ENCODE measurements around the gene TMEM170A.
A peak's percentile ranks its signal among the peaks of the same experiment; 100 is the strongest.
"Not testable (repeated sequence)": the region's sequence is repeated elsewhere in the genome, so short reads cannot be mapped to it uniquely, and the experiment has no call there.

Gene TMEM170A, protein sequence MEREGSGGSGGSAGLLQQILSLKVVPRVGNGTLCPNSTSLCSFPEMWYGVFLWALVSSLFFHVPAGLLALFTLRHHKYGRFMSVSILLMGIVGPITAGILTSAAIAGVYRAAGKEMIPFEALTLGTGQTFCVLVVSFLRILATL

DNA sequence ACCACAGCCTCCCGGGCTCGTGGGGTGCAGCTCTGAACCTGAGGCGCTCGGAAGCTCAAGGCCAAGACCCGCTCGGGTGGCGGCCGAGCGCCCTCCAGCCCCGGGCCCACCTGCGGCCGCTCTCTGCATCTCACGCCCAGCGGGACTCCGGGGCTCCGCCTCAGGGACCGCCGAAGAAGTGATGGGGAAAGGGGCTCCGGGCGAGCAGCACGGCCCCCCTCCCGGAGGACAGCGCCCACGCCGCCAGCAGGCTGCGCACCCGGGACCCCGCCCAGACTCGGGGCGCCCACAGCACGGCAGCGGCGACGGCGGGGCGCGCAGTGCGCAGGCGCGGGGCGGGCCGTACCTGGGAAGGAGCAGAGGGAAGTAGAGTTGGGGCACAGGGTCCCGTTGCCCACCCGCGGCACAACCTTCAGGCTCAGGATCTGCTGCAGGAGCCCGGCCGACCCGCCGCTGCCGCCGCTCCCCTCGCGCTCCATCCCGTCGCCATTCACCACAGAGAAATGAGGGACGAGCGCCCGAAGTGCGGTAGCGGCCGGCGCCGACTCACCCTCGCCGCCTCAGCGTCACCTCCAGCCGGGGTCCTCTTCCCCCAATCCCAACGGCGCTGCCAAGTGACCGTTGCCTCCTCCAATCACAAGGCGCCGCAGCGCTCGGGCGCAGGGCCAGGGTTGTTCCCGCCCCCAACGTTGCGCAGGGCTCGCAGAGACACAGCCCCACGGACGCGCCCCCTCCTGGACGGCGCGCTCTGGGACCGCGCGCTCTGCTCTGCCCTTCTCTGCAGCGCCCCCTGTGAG lies at the start of gene TMEM170A:
Gene TMEM170A, minus strand, starts transcription at position 568 of the 797 bp plus-strand sequence. Its CDS starts 89 bp downstream, at position 479.
- peak; percentile 98 to 99 for DNase-seq (ENCODE audit: low read depth in 2 of 2)

DNA sequence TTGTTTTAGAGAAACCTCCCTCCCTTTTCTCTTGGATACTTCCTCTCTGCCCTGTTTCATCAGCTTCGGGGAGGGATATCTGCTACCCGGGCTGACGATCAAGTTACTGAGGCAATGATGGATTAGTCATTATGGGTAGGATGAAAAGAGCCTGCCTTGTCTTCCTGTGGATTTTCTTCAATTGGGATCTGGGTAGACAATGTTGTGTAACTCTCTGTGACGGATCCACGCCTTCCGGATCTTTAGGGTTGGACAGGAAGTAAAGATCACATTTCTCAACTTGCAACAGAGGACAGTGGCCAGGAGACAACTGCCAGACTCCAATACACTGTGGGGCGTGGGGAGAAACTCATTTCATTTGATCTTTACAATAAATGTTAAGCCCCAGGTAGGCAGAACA lies 42.1 kb upstream of the TMEM170A start:
- no peak for DNase-seq (ENCODE audit: low read depth in 2 of 2)

DNA sequence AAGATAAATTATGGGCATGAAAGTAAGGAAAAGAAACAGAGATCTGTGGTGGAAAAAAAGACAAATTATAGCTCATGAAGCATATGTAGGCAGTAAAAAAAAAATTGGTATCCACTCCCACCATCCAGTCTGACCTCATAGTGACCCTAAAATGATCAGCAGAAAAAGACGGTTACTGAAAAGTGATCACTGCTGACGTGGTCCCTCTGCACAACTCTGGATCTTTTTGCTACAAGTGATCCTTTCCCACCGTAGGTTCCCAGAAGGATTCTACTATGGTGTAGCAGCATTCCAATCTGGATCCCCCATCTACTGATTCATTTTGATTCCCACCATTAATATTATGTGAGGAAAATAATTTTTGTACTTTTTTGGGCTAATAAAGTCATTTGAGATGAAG lies 41.6 kb upstream of the TMEM170A start:
- no peak for DNase-seq (ENCODE audit: low read depth in 2 of 2)

DNA sequence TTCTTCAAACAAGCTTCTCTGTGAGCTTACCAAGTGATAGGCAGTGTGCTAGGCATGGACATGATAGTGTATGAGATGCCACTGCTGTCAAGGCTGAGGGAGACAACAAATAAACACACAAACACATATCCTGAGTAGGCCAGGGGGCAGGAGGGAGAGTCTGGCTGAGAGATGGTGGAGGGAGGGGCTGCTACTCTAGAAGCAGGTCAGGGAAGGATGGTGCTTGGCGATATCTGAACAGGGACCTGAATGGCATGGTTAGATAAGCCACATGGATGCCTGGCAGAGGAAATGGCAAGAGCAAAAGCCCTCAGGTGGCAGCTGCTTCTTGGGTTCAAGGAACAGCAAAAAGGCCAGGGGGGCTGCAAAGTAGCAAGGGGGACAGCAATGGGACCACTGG lies 39.3 kb upstream of the TMEM170A start:
- no peak for DNase-seq (ENCODE audit: low read depth in 2 of 2)

DNA sequence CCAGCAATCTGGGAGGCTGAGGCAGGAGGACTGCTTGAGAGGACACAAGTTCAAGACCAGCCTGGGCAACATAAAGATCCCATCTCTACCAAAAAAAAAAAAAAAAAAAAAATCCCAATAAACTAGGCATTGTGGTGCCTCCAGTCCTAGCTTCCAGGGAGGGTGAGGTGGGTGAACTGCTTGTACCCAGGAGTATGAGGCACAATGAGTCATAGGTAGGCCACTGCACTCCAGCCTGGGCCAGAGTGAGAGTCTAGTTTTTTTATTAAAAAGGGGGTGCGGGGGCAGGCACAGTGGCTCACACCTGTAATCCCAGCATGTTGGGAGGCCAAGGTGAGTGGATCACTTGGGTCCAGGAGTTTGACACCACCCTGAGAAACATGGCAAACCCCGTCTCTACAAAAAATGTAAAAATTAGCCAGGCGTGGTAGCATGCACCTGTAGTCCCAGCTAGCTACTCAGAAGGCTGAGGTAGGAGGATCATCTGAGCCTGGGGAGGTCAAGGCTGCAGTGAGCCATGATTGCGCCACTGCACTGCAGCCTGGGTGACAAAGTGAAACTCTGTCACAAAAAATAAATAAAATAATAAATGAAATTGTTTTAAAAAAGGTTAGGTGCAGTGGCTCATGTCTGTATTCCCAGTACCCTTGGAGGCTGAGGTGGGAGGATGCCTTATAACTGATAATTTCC lies 38.6 kb upstream of the TMEM170A start:
- no peak for DNase-seq (ENCODE audit: low read depth in 2 of 2)

DNA sequence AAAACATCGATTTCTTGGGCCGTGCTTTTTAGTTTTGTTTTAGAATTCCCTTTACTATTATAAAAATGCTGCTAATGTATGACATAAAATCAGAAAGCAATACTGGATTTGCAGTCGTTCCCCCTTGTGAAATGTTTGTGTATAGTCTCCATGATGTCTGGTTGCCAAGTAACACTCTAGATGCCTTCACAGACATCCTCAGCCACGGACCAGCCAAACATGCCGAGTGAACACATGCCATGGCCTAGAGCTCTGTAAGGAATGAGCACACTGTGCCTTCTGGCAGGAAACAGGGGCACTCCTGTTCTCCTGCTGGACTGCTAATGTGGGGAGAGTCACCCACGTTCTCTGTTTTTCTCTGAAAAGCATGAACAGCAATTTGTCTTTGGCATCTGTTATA lies 37.3 kb upstream of the TMEM170A start:
- not testable (repeated sequence) for DNase-seq (ENCODE audit: low read depth in 2 of 2)

DNA sequence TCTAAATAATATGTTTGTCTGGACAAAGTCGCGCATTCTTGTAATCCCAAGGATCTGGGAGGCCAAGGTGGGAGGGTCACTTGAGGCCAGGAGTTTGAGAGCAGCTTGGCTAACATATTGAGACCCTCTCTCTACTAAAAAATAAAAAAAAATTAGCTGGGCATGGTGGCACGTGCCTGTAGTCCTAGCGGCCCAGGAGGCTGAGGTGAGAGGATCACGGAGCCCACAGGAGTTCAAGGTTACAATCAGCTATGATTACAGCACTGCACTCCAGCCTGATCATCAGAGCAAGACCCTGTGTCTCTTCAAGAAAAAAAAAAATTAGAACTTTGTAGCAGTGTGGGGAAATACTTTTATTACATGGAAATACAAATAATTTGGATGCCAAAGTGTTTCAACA lies 36.9 kb upstream of the TMEM170A start:
- no peak for DNase-seq (ENCODE audit: low read depth in 2 of 2)

DNA sequence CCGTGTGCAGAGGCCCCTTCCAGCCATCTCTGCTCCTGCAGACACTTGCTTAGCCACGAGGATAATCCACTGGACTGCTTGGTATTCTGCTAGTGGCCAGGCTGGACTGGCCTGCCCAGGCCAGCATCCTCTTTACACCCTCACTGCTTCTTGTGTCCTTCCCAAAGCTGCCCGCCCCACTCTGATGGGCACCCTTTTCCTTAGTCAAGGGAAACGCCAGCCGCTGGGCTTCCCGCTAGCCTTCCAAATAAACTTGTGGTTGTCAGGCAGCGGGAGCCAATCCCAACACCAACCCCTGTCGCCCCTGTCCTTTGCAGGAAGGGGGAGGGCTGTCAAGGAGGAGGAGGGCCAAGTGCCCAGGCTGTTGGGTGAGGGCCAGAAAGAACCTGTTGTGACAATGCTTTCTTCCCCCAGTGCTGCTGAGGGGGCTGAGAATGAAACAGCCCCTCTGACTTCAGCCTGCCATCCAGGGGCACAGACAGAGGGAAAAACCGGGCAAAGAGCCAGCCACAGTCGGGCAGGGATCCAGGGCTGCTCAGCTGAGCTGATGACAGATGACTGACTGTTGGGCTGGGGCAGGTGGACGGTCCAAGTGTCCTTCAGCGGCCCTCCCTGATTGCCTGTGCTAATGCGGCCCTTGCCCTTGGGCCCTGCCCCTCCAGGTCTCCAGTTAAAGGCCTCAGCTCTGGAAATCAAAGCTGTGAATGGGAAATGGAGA lies 34.3 kb upstream of the TMEM170A start:
- DNase-seq (ENCODE audit: low read depth in 2 of 2), result not testable (repeated sequence)

DNA sequence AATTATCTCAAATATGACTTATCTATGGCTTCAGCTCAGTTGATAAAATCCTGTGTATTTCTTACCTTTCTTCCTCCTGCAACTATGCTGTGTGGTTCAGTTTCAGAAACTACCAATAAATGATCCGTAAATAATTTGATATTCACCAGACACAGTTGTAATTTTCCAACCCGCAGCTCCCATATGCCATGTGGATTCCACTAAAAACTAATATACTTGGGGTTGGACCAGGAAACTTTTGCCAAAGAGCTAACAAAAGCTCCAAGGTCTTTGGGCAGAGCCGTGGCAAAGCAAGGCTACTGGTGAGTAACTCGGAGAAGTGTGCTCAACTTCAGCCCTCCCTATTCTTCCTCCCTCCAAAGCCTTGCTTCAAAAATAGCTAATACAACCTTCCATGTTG lies 33.1 kb upstream of the TMEM170A start:
- DNase-seq (ENCODE audit: low read depth in 2 of 2), result no peak

DNA sequence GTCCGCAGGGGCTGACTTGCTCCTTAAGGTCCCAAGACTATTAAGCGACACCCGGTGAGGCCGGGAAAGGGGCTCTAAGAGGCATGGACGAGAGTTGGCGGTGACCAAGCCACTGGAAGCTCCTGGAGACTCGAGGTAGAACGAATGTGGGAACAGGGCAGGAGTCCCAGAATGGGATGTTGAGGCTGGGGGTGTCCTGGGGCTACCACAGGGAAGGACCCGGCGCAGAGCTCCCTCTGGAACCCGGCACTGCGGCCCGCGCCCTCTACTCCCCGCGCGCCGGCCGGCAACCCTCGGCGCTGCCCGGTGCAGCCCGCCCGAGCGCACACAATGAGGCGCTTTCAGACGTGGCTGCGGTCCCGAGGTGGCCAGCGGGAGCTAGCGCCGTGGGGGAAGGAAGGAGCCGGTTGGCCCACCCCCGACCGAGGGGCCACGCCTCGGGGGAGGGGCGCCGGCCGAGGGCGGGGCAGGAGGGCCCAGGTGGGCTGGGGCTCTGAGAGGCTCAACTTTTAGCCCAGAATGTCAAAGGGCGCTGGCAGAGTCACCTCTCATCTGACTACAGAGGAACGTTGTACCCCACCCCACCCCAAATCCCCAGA lies 30.7 kb upstream of the TMEM170A start, which contains the start of gene CHST6:
Gene CHST6, minus strand, starts transcription at position 366 of the 599 bp plus-strand sequence. CDS start 15,613 bp downstream, outside the sequence.
- no peak for DNase-seq (ENCODE audit: low read depth in 2 of 2)

DNA sequence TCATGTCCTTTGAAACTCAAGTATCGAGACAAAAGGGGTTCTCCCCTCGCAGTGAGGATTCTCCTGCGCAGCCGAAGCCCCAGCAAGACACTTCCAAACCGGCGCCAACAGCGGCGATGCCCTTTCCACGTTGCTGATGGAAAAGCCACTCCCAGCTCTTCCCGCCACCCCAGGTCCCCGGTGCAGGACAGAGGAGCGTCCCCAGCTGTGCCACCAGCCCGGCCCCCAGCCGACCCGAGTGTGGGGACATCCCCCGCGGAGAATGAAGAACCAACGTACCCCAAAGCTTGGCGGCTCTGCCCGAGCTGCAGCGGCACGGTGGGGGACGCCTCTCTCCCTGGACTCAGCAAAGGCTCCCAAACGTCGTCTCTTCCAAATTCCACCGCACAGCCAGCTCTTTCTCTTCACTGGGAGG lies 30.2 kb upstream of the TMEM170A start:
- DNase-seq (ENCODE audit: low read depth in 2 of 2), result no peak

DNA sequence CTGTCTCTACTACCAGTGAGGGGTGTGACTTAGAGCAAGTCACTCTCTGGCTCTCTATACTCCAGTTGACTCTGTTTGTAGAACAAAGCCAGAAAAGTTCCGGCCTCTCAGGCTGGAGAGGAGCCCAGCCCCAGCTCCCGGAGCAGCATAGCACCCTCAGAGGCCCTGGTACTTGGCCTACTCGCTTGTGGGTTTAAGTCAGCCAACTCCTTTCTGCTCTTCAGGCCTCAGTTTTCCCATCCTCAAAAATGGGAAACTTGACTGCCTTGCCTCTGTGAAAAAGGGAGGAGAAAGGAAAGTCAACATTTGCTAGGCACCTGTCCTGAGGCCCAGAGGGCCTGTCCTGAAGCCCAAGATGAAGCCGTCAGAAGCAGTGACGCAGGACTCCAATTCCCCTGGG lies 29.7 kb upstream of the TMEM170A start:
- DNase-seq (ENCODE audit: low read depth in 2 of 2), result no peak

DNA sequence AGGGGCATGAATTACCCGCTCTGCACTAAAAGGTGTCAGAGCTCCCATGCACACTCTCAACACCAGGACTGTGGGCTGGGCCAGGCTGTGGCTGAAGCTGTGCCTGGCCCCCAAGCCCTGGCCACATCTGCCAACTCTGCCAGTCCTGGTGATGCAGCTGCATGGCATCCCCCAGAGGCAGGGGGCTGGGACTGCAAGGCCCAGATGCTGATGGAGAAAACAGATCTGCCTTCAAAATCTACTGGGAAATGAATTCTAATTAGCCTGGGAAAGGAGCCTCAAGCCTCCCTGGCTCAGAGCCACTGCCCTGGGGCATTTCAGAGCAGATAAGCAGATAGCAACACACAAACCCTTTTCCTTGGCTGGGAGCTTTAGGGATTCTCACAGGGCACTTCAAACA lies 27.4 kb upstream of the TMEM170A start:
- DNase-seq (ENCODE audit: low read depth in 2 of 2), result no peak

DNA sequence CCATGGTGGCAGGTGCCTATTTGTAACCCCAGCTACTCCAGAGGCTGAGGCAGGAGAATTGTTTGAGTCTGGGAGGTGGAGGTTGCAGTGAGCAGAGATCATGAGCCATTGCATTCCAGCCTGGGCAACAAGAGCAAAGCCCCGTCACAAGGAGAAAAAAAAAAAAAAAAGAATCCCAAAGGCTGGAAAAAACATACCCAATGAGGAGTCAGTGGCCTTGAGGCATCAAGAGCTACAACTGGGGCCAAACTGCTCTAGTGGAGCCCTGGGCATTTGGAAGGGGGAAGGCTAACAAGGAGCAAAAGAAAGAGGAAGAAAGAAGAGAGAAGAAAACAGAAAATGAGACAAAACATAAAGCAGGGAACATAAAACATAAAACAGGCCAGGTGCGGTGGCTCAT lies 23.8 kb upstream of the TMEM170A start:
- DNase-seq (ENCODE audit: low read depth in 2 of 2), result no peak

DNA sequence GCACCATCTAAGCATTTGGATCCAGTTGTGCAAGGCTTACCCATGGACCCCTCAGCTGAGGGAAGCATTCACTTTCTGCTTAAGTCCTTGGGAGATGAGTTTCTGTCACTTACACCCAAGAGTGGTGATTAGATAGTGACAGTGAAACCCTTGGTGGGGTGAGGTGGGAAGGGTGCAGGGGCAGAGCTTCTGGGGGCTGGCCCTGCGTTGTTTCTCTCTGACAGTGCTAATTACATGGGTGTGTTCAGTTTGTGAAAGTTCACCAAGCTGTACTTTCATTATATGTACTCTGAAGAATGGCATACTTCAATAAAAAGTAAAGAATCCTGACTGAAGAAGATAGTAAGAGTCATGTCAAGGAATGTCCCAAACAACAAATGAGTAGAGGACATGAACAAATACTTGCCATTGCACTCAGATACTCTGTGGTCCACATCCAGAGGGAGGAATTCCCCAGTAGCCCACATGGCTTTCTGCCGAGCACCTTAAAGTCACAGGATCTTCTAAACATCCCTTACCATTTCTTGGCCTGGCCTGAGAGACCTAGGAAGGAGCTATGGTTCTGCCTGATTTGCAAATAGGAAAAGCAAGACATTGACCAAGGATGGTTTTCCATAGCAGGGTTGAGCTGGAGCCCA lies 22.3 kb upstream of the TMEM170A start:
- no peak for DNase-seq (ENCODE audit: low read depth in 2 of 2)

DNA sequence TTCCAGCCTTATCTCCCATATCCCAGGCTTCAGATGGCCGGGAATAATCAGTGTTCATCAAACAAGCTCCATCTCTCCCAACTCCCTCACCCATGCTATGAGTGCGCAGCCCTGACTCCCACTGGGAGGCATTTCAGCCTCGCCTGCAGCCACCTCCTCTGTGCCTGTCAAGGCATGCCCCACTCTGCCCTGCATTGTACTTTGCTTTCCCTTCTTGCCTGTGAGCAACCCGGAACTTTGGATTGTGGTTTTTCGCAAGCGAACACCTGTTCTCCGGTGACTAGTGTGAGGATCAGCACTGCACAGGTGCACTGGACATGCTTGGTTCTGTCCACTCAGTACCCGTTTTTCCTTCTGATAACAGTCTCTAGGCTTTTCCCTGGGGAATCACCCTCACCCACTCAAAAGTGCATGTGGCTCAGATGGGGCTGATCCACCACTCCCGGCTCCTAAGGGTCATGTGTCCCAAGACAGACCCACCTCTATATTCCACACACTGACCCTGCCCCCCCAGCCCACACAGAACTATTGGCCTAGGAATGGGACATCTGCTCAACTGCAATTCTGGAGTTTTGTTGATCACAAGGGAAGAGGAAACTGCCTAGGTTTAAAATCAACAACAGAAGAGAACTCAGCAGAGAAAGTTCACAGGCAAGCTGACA lies 21.7 kb upstream of the TMEM170A start:
- DNase-seq (ENCODE audit: low read depth in 2 of 2), result no peak

DNA sequence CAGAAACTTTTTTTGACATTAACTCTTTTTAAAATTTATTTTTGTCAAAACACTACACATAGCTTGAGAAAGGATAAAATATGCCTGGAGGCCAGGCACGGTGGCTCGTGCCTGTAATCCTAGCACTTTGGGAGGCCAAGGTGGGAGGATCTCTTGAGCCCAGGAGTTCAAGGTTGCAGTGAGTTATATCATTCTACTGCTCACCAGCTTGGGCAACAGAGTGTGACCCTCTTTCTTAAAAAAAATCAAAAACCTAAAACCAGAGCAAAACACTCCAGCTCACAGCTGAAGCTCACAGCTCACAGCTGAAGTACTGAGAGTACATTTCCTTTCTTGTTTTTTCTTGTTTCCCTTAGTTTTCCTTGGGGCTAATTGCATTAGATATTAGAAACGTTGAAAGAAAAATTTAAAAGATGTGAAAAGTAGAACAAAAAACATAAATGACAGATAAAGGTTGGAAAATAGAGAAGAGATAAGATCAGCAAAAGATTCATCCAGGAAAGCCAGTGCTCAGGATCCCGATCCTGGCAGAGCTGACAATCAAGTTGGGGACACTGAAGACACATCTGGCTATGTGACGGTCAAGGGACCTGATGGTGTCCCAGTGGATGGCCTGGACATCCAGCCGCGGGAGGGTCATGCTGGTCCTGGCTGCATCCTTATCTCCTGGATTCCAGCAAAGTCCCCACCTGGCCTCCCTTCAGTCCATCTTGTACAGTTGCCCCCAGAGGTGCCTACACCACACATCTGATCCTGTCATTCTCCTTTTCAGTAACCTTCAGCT lies 20.9 kb upstream of the TMEM170A start:
- DNase-seq (ENCODE audit: low read depth in 2 of 2), result no peak

DNA sequence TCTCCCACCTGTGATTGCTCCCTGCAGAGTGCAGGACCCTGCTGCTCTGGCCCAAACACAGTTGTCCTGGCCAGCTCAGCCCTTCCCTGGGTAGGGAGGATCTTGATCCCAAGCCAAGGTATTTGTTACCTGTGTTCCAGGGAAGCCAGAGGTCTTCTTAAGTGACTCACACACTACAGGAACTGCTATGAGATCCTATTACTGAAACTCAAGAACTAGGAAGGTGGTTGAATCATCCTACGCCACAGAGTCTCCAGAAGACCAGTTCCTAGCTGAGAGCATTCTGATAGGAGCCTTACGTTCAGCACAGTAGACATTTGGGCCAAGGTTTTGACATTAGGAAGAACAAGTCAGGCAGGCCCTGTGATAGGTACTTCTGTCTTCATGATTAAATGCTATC lies 18.7 kb upstream of the TMEM170A start:
- DNase-seq (ENCODE audit: low read depth in 2 of 2), result no peak

DNA sequence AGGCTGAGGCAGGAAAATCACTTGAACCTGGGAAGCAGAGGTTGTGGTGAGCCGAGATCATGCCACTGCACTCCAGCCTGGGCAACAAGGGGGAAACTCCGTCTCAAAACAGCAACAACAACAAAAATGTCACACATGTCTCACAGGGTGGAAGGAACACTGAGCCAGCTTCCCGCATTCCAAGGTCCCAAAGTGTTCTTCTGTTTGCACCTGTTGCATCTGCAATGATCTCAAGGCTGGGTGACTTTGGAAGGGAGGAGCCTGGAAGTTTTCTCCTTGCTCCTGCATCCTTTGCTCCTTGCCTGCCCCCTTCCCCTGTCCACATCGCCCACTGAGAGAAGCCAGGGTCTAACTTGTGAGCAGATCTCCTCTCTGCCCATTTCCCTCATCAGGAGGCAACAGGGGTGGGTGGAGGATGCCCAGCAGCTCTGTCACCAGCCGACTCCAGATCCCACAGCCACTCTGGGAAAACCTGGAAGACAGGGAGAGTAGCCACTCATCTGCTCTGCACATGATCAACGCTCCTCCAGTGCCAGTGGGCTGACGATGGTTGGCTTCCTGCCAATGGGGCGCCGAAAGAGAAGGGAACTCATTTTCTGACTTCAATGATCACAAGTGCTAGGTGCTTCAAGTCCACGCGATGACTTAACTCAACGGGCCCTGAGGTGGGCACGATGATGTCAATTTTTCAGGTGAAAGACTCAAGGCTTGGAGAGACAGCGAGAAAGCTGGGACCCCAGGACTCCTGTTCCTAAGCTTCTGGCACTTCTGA lies 18.1 kb upstream of the TMEM170A start:
- no peak for DNase-seq (ENCODE audit: low read depth in 2 of 2)
